Left lung (tissue), 10 donors: Measurements from ENCODE around the gene CNPY1. TPM values are rescaled to one million over a fixed set of nuclear protein-coding genes. Genes with fewer than 3 reads are reported as not detected.

ENCODE experiments used
- ATAC-seq: fragments of 200-7000 bp; cut with Tn5 transposase; one replicate; pipeline ENCODE4 v1.9.1; 2020; ENCODE audit warnings: moderate library complexity
- DNase-seq, 4 donors: peaks; one replicate each; pipeline ENCODE4 v3.0.0-alpha.2; 2013 to 2020
- H3K27ac ChIP-seq, 2 donors: fragments of 200-600 bp; sonication (generic) in 1 of 2; one replicate each; pipeline versions ENCODE4 v1.5.0 to v1.8.0; 2020 to 2021
- H3K27me3 ChIP-seq, 2 donors: fragments of 200-600 bp; sonication (generic) in 1 of 2; one replicate each; pipeline versions ENCODE4 v1.5.0 to v1.8.0; 2020 to 2021
- H3K36me3 ChIP-seq, 2 donors: fragments of 200-600 bp; sonication (generic) in 1 of 2; one replicate each; pipeline versions ENCODE4 v1.5.0 to v1.8.0; 2020 to 2021
- H3K4me1 ChIP-seq, 2 donors: fragments of 200-600 bp; one replicate each; pipeline ENCODE4 v1.8.0; 2021
- H3K4me3 ChIP-seq, 2 donors: fragments of 200-600 bp; sonication (generic) in 1 of 2; one replicate each; pipeline versions ENCODE4 v1.5.0 to v1.8.0; 2020 to 2021; ENCODE audit warnings: mild to moderate bottlenecking in 1 of 2
- H3K9me3 ChIP-seq, 2 donors: fragments of 200-600 bp; sonication (generic) in 1 of 2; one replicate each; pipeline versions ENCODE4 v1.5.0 to v1.8.0; 2020 to 2021
- CTCF ChIP-seq, 2 donors: fragments of 200-600 bp; sonication (generic) in 1 of 2; IDR thresholded peaks; one replicate each; pipeline versions ENCODE4 v1.5.0 to v1.8.0; 2021; ENCODE audit warnings: antibody characterized with exemption in 2 of 2
- intact Hi-C, 2 donors: fragments of 100-400 bp; cut with DNase I; formaldehyde crosslinking; loops; one replicate each; pipeline versions ENCODE4 v1.11.2 to v1.14.2; 2022
- polyA plus RNA-seq, 6 donors: library from polyadenylated mRNA; unstranded; fragments of 120-200 nt; gene quantifications; one replicate each; pipeline ENCODE4 v1.2.1, GENCODE V29; 2013; ENCODE audit not compliant: insufficient read length in 6 of 6
- total RNA-seq, 2 donors: library from RNA; stranded (reverse); fragmentation: NEBNext Ultra II Directional; extraction: Animal tissue kit (Norgen Biotek cat#: 25700); gene quantifications; one replicate each; pipeline ENCODE4 v1.2.1, GENCODE V29; 2021
- donor health status: DM: no; HTN: yes; CAD: no.
- donor health status: DM: no; HTN: no; CAD: no.

CNPY1 gene
- total and polyA plus RNA-seq, 8 donors, result not detected

DNA sequence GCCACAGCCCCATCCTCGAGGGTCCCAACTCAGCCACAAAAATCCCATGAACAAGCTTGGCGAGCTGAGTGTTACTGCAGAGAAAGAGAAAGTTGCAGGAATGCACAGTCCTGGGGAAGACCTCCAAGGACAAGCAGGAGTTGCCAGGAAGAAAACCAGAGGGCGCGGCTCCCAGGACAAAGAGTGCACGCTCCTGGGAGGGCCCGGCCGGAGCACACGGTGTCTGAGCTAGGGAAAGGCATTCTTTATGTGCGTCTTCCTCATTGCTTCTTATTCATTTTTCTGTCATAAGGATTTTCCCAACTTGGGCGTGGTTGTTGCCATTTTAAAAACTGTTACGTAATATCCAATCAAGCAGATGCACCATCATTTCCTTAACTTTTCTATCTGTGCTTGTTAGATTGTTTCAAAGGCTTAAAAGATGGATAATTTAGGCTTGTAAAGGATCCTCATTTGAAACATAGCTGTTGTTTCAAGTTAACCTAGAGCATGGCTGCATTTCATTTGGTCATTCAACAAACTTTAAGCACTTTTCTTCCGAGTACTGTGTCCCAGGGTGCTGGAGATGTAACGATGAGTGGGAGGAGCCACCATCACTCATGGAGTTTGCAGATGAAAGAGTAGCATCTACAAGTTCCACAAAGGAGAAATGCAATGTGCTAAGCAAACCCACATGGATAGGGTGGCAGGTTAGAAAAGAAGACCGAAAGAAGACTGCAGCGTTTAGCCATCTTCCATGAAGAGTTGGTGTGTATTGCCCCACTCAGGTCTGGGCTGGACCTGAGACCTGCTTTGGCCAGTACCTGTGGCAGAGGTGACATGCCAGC, 5.6 kb upstream of the CNPY1 start:
- intact Hi-C loops, result no loop called here
- Histone ChIP-seq H3K27me3 (peaks cover 0 to 20% of the 10 kb centered on the region in 2 donors), H3K27ac (no peak overlapping the region), H3K4me1 (no peaks in the 10 kb centered on the region), H3K4me3 (no peak overlapping the region), H3K36me3 (no peaks in the 10 kb centered on the region), H3K9me3 (no peaks in the 10 kb centered on the region)
- no peak for TF ChIP-seq CTCF (IDR thresholded peaks at IDR 0.05)
- DNase-seq (peak in 1 of 4 donors; percentile 36), ATAC-seq (no peak)

- no peak for DNase-seq
- Histone ChIP-seq H3K4me3 (no peak overlapping the region), H3K27ac (no peak overlapping the region), H3K36me3 (no peaks in the 10 kb centered on the region), H3K4me1 (no peaks in the 10 kb centered on the region), H3K9me3 (no peaks in the 10 kb centered on the region), H3K27me3 (peaks cover 0 to 21% of the 10 kb centered on the region in 2 donors)
- TF ChIP-seq CTCF (IDR thresholded peaks at IDR 0.05), result no peak
- intact Hi-C loops, result no loop called here
- ATAC-seq, result no peak
Observed at GRCh38 chr7:155550916-155551315, 4.6 kb upstream of the CNPY1 start.

DNA sequence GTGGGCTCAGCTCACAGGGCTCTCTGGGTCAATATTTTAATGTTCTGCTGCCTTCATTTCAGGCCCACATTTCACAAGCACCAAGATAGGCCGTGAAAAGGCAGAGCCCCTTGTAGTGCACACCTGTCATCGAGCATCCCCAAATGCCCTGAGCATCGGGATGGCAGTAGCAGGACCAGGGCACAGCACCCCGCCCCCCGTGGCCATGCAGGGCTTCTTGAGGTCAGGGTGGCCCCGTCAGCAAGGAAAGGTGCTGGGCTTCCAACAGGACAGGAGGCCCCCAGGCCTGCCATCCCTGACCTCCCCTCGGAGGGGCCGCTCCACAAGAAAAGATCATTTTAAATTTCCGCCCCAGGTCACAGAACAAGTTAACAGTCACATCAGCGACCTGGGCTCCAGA, 2.9 kb upstream of the CNPY1 start:
- ATAC-seq (no peak), DNase-seq (no peak)
- peaks cover 0 to 15% of the 10 kb centered on the region in 2 donors for H3K27me3 ChIP-seq
- no peak overlapping the region for H3K27ac ChIP-seq
- TF ChIP-seq CTCF (IDR thresholded peaks at IDR 0.05), result no peak
- intact Hi-C loops, result no loop called here
- no peaks in the 10 kb centered on the region for H3K9me3 ChIP-seq
- H3K36me3 ChIP-seq, result no peaks in the 10 kb centered on the region
- H3K4me3 ChIP-seq, result no peak overlapping the region
- no peaks in the 10 kb centered on the region for H3K4me1 ChIP-seq

GRCh38 chr7:155547161-155547791, 917 bp upstream of the CNPY1 start:
- no peak for ATAC-seq
- intact Hi-C loops, result no loop called here
- H3K4me3 ChIP-seq, result no peak overlapping the region
- H3K27me3 ChIP-seq, result peaks cover 0 to 24% of the 10 kb centered on the region in 2 donors
- no peak overlapping the region for H3K27ac ChIP-seq
- no peak for TF ChIP-seq CTCF (IDR thresholded peaks at IDR 0.05)
- DNase-seq, result peak in 1 of 4 donors; percentile 10
- H3K36me3 ChIP-seq, result no peaks in the 10 kb centered on the region
- no peaks in the 10 kb centered on the region for H3K4me1 ChIP-seq
- H3K9me3 ChIP-seq, result no peaks in the 10 kb centered on the region

DNA sequence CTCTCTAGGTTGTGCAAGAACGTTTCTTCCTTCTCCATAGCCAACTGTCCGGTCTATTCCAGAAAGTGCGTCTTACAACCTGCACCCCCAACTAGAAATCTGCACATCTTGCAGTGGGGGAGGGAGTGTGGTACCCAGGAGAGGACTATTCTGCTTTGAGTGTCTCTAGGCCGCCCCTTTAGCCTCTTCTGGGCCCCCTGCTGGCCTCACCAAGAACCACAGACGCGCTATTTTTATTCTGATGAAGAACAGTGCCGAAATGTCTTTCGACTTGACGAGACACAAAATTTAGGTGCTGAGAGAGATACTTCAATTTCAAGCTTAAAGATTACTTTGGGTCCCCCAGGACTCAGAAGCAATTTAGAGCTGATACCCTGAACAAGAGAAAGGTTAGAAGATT, 1.0 kb downstream of the CNPY1 start:
- TF ChIP-seq CTCF (IDR thresholded peaks at IDR 0.05), result no peak
- intact Hi-C loops, result no loop called here
- DNase-seq (no peak), ATAC-seq (no peak)
- Histone ChIP-seq H3K4me3 (no peak overlapping the region), H3K36me3 (no peaks in the 10 kb centered on the region), H3K27me3 (peaks cover 0 to 44% of the 10 kb centered on the region in 2 donors), H3K27ac (no peak overlapping the region), H3K4me1 (no peaks in the 10 kb centered on the region), H3K9me3 (no peaks in the 10 kb centered on the region)
